Naive B cell (primary cell): ENCODE measurements around the gene TREML2. TPM values are rescaled to one million over a fixed set of nuclear protein-coding genes. Genes with fewer than 3 reads are reported as not detected.
A peak's percentile ranks its signal among the peaks of the same experiment; 100 is the strongest.

ENCODE experiments used
- ATAC-seq, 2 donors: fragments of 150-1000 bp; cut with Tn5 transposase; 2 replicates each; pipeline ENCODE4 v1.10.0; 2021; ENCODE audit warnings: low read depth in 2 of 2, mild to moderate bottlenecking in 2 of 2, moderate library complexity in 2 of 2
- DNase-seq: peaks from one replicate; pipeline ENCODE4 v3.0.0; 2022
- H3K27ac Mint-ChIP-seq, 6 donors: one replicate each; pipeline ENCODE4 v1.8.0; 2020 to 2022; ENCODE audit warnings: mild to moderate bottlenecking in 6 of 6, mixed read lengths in 6 of 6, moderate library complexity in 5 of 6, inconsistent platforms in 2 of 6
- H3K27me3 Mint-ChIP-seq, 3 donors: one replicate each; pipeline ENCODE4 v1.8.0; 2021 to 2022; ENCODE audit warnings: mixed read lengths in 3 of 3, mild to moderate bottlenecking in 1 of 3
- H3K36me3 Mint-ChIP-seq, 2 donors: one replicate each; pipeline ENCODE4 v1.8.0; 2020 to 2022; ENCODE audit warnings: mixed read lengths in 2 of 2, inconsistent platforms in 1 of 2, mild to moderate bottlenecking in 1 of 2
- H3K4me1 Mint-ChIP-seq, 3 donors: one replicate each; pipeline ENCODE4 v1.8.0; 2020 to 2022; ENCODE audit warnings: mixed read lengths in 3 of 3, inconsistent platforms in 1 of 3, mild to moderate bottlenecking in 1 of 3, moderate library complexity in 1 of 3
- H3K4me3 Mint-ChIP-seq, 8 donors: one replicate each; pipeline ENCODE4 v1.8.0; 2020 to 2022; ENCODE audit warnings: mild to moderate bottlenecking in 8 of 8, mixed read lengths in 8 of 8, moderate library complexity in 8 of 8, inconsistent platforms in 2 of 8
- H3K9me3 Mint-ChIP-seq, 7 donors: one replicate each; pipeline ENCODE4 v1.8.0; 2020 to 2022; ENCODE audit warnings: mixed read lengths in 7 of 7, mild to moderate bottlenecking in 5 of 7, inconsistent platforms in 2 of 7, moderate library complexity in 1 of 7
- polyA plus RNA-seq, 6 donors: library from polyadenylated mRNA; unstranded; fragments of 300-500 nt; fragmentation: Illumina TruSeq; gene quantifications; one replicate each; pipeline ENCODE4 v1.2.3, GENCODE V29; 2021; ENCODE audit warnings: low read depth in 6 of 6

Gene TREML2
- polyA plus RNA-seq, 6 donors from 2014 or later: 9.1 to 124 (median 44.8) TPM

GRCh38 chr6:41182069-41183034 lies 18.6 kb downstream of the TREML2 start:
- Mint-ChIP-seq H3K36me3 (peaks cover 0 to 5% of the 10 kb centered on the region in 2 donors), H3K9me3 (no peaks in the 10 kb centered on the region), H3K27ac (peak overlapping the region; percentile 77 to 94 (median 83)), H3K4me1 (peaks cover 45 to 62% (median 62%) of the 10 kb centered on the region in 3 donors), H3K27me3 (peaks cover 0 to 2% (median 0%) of the 10 kb centered on the region in 3 donors), H3K4me3 (peak overlapping the region in 6 of 8 donors; percentile 17 to 80 (median 64))
- DNase-seq: peak; percentile 51
- ATAC-seq: peak; percentile 76 to 80

GRCh38 chr6:41181566-41181965 lies 19.4 kb downstream of the TREML2 start:
- ATAC-seq (no peak), DNase-seq (no peak)
- H3K36me3 Mint-ChIP-seq: peaks cover 0 to 5% of the 10 kb centered on the region in 2 donors
- H3K9me3 Mint-ChIP-seq: no peaks in the 10 kb centered on the region
- H3K27me3 Mint-ChIP-seq: peaks cover 0 to 6% (median 0%) of the 10 kb centered on the region in 3 donors
- peak overlapping the region in 1 of 6 donors; percentile 15 for H3K27ac Mint-ChIP-seq
- no peak overlapping the region for H3K4me3 Mint-ChIP-seq
- H3K4me1 Mint-ChIP-seq: peaks cover 37 to 54% (median 54%) of the 10 kb centered on the region in 3 donors

- Mint-ChIP-seq H3K4me1 (peaks cover 19 to 38% (median 30%) of the 10 kb centered on the region in 3 donors), H3K27ac (no peak overlapping the region), H3K9me3 (no peaks in the 10 kb centered on the region), H3K36me3 (peaks cover 0 to 5% of the 10 kb centered on the region in 2 donors), H3K4me3 (no peak overlapping the region), H3K27me3 (peaks cover 0 to 6% (median 0%) of the 10 kb centered on the region in 3 donors)
- ATAC-seq (no peak), DNase-seq (no peak)
Observed at GRCh38 chr6:41179163-41179562, 21.8 kb downstream of the TREML2 start.

- Mint-ChIP-seq H3K36me3 (peaks cover 0 to 5% of the 10 kb centered on the region in 2 donors), H3K4me3 (no peak overlapping the region), H3K27ac (no peak overlapping the region), H3K4me1 (peaks cover 8 to 26% (median 15%) of the 10 kb centered on the region in 3 donors), H3K9me3 (no peaks in the 10 kb centered on the region), H3K27me3 (peaks cover 0 to 6% (median 0%) of the 10 kb centered on the region in 3 donors)
- DNase-seq (no peak), ATAC-seq (no peak)
Observed at GRCh38 chr6:41177695-41178094, 23.3 kb downstream of the TREML2 start.

- peak overlapping the region in 1 of 6 donors; percentile 73 for H3K27ac Mint-ChIP-seq
- DNase-seq: no peak
- peaks cover 0 to 6% (median 0%) of the 10 kb centered on the region in 3 donors for H3K27me3 Mint-ChIP-seq
Observed at GRCh38 chr6:41177287-41177686, 23.7 kb downstream of the TREML2 start.

GRCh38 chr6:41176189-41176588 lies 24.8 kb downstream of the TREML2 start:
- Mint-ChIP-seq H3K4me1 (peaks cover under 1 to 11% (median 2%) of the 10 kb centered on the region in 3 donors), H3K27ac (peak overlapping the region in 1 of 6 donors; percentile 71), H3K36me3 (peaks cover 2 to 5% of the 10 kb centered on the region in 2 donors), H3K27me3 (peaks cover 0 to 6% (median 2%) of the 10 kb centered on the region in 3 donors), H3K4me3 (no peak overlapping the region), H3K9me3 (no peaks in the 10 kb centered on the region)
- DNase-seq (no peak), ATAC-seq (no peak)

More at GRCh38 chr6:41177287-41177686, 23.7 kb downstream of the TREML2 start:
- no peak for ATAC-seq
- peaks cover 6 to 22% (median 11%) of the 10 kb centered on the region in 3 donors for H3K4me1 Mint-ChIP-seq
- peaks cover 0 to 5% of the 10 kb centered on the region in 2 donors for H3K36me3 Mint-ChIP-seq
- no peak overlapping the region for H3K4me3 Mint-ChIP-seq
- no peaks in the 10 kb centered on the region for H3K9me3 Mint-ChIP-seq

- Mint-ChIP-seq H3K9me3 (no peaks in the 10 kb centered on the region), H3K4me3 (no peak overlapping the region), H3K4me1 (peaks cover 0 to 14% (median 9%) of the 10 kb centered on the region in 3 donors), H3K36me3 (peaks cover 10 to 11% of the 10 kb centered on the region in 2 donors), H3K27ac (no peak overlapping the region), H3K27me3 (peaks cover 0 to 11% (median 6%) of the 10 kb centered on the region in 3 donors)
- ATAC-seq (no peak), DNase-seq (no peak)
Observed at GRCh38 chr6:41175084-41175483, 25.9 kb downstream of the TREML2 start.

GRCh38 chr6:41174610-41175009 lies 26.3 kb downstream of the TREML2 start:
- no peak for DNase-seq
- peaks cover 0 to 11% (median 6%) of the 10 kb centered on the region in 3 donors for H3K27me3 Mint-ChIP-seq
- H3K36me3 Mint-ChIP-seq: peaks cover 10 to 11% of the 10 kb centered on the region in 2 donors
- H3K4me1 Mint-ChIP-seq: peaks cover 0 to 14% (median 9%) of the 10 kb centered on the region in 3 donors
- H3K4me3 Mint-ChIP-seq: no peak overlapping the region
- ATAC-seq: peak in 1 of 2 donors; percentile 59
- H3K9me3 Mint-ChIP-seq: no peaks in the 10 kb centered on the region
- H3K27ac Mint-ChIP-seq: peak overlapping the region in 3 of 6 donors; percentile 35 to 65 (median 55)

GRCh38 chr6:41171908-41172307 lies 29.0 kb downstream of the TREML2 start:
- no peak for DNase-seq
- ATAC-seq: no peak
- Mint-ChIP-seq H3K9me3 (no peaks in the 10 kb centered on the region), H3K4me1 (peaks cover 0 to 17% (median 9%) of the 10 kb centered on the region in 3 donors), H3K27me3 (peaks cover 0 to 29% (median 2%) of the 10 kb centered on the region in 3 donors), H3K27ac (peak overlapping the region in 1 of 6 donors; percentile 33), H3K36me3 (peaks cover 4 to 11% of the 10 kb centered on the region in 2 donors), H3K4me3 (no peak overlapping the region)

GRCh38 chr6:41170547-41171160 lies 30.3 kb downstream of the TREML2 start:
- ATAC-seq (no peak), DNase-seq (no peak)
- H3K36me3 Mint-ChIP-seq: peaks cover 4 to 11% of the 10 kb centered on the region in 2 donors
- H3K4me1 Mint-ChIP-seq: peaks cover 0 to 17% (median 9%) of the 10 kb centered on the region in 3 donors
- H3K9me3 Mint-ChIP-seq: no peaks in the 10 kb centered on the region
- H3K27me3 Mint-ChIP-seq: peaks cover 0 to 35% (median 5%) of the 10 kb centered on the region in 3 donors
- peak overlapping the region in 1 of 6 donors; percentile 81 for H3K27ac Mint-ChIP-seq
- no peak overlapping the region for H3K4me3 Mint-ChIP-seq

GRCh38 chr6:41167173-41167963 lies 33.6 kb downstream of the TREML2 start:
- H3K27me3 Mint-ChIP-seq: peaks cover 5 to 39% (median 10%) of the 10 kb centered on the region in 3 donors
- ATAC-seq (no peak), DNase-seq (no peak)
- H3K9me3 Mint-ChIP-seq: no peaks in the 10 kb centered on the region
- H3K4me1 Mint-ChIP-seq: peaks cover 8 to 25% (median 9%) of the 10 kb centered on the region in 3 donors
- H3K36me3 Mint-ChIP-seq: peaks cover 4 to 11% of the 10 kb centered on the region in 2 donors
- peak overlapping the region in 1 of 8 donors; percentile 64 for H3K4me3 Mint-ChIP-seq
- H3K27ac Mint-ChIP-seq: peak overlapping the region in 2 of 6 donors; percentile 6 to 18

- Mint-ChIP-seq H3K36me3 (peaks cover 0 to 7% of the 10 kb centered on the region in 2 donors), H3K27me3 (peaks cover 5 to 46% (median 19%) of the 10 kb centered on the region in 3 donors), H3K4me3 (no peak overlapping the region), H3K27ac (peak overlapping the region in 2 of 6 donors; percentile 2 to 35), H3K4me1 (peaks cover 6 to 25% (median 14%) of the 10 kb centered on the region in 3 donors), H3K9me3 (no peaks in the 10 kb centered on the region)
- ATAC-seq (no peak), DNase-seq (no peak)
Observed at GRCh38 chr6:41164551-41165120, 36.3 kb downstream of the TREML2 start.
